Activated CD4-positive, CD25-positive, alpha-beta regulatory T cell treated with anti-CD3 and anti-CD28 coated beads, Interleukin-2, amount 50 U/mL, for 16 hours (primary cell): ENCODE measurements around the gene UBE2H.

Experiments
- DNase-seq: peaks from one replicate; pipeline ENCODE4 v3.0.0-alpha.2; 2020; ENCODE audit warnings: low read depth, low spot score

The UBE2H gene

GRCh38 chr7:129950191-129950932 lies 2.4 kb downstream of the UBE2H start:
- DNase-seq = no peak

GRCh38 chr7:129949292-129950133 lies 3.2 kb downstream of the UBE2H start:
- DNase-seq = no peak

GRCh38 chr7:129948877-129949291 lies 3.9 kb downstream of the UBE2H start:
- peak; percentile 72 for DNase-seq

GRCh38 chr7:129948338-129948737 lies 4.4 kb downstream of the UBE2H start:
- no peak for DNase-seq

- DNase-seq = no peak
Observed at GRCh38 chr7:129947701-129948100, 5.1 kb downstream of the UBE2H start.

- no peak for DNase-seq
Observed at GRCh38 chr7:129947049-129947448, 5.7 kb downstream of the UBE2H start.

- no peak for DNase-seq
Observed at GRCh38 chr7:129946282-129946681, 6.5 kb downstream of the UBE2H start.

GRCh38 chr7:129943352-129943751 lies 9.4 kb downstream of the UBE2H start:
- DNase-seq = no peak

- DNase-seq = no peak
Observed at GRCh38 chr7:129940329-129940728, 12.4 kb downstream of the UBE2H start.

- DNase-seq = no peak
Observed at GRCh38 chr7:129939881-129940280, 12.9 kb downstream of the UBE2H start.

GRCh38 chr7:129933627-129934026 lies 19.1 kb downstream of the UBE2H start:
- DNase-seq = no peak

- DNase-seq = no peak
Observed at GRCh38 chr7:129926618-129927017, 26.1 kb downstream of the UBE2H start.

GRCh38 chr7:129925416-129926002 lies 27.3 kb downstream of the UBE2H start:
- DNase-seq = no peak

- no peak for DNase-seq
Observed at GRCh38 chr7:129924602-129925001, 28.2 kb downstream of the UBE2H start.

- no peak for DNase-seq
Observed at GRCh38 chr7:129923709-129924108, 29.1 kb downstream of the UBE2H start.

- no peak for DNase-seq
Observed at GRCh38 chr7:129919492-129919891, 33.3 kb downstream of the UBE2H start.

- no peak for DNase-seq
Observed at GRCh38 chr7:129918922-129919321, 33.8 kb downstream of the UBE2H start.

- no peak for DNase-seq
Observed at GRCh38 chr7:129917934-129918333, 34.8 kb downstream of the UBE2H start.

- DNase-seq = no peak
Observed at GRCh38 chr7:129914536-129915272, 38.1 kb downstream of the UBE2H start.

- no peak for DNase-seq
Observed at GRCh38 chr7:129913428-129913827, 39.3 kb downstream of the UBE2H start.

- no peak for DNase-seq
Observed at GRCh38 chr7:129911790-129912189, 41.0 kb downstream of the UBE2H start.

GRCh38 chr7:129909669-129910068 lies 43.1 kb downstream of the UBE2H start:
- no peak for DNase-seq
